GM13976 (cell line): ENCODE measurements around the gene SKIDA1.

Source experiments
- DNase-seq: peaks from one replicate; pipeline ENCODE4 v3.0.0; 2012; ENCODE audit warnings: low spot score
- CTCF ChIP-seq: IDR thresholded peaks from 2 replicates; pipeline ENCODE4 v1.5.1; 2012; ENCODE audit warnings: borderline replicate concordance, mild to moderate bottlenecking; ENCODE audit not compliant: insufficient read depth; ENCODE audit errors: extremely low read depth, missing control alignments, control extremely low read depth
- in situ Hi-C: fragments of 300-500 bp; cut with MboI; formaldehyde crosslinking; loops from one replicate; pipeline ENCODE4 v1.12.0; 2022; ENCODE audit warnings: low sequenced_read_pairs, mixed read lengths, inconsistent platforms; ENCODE audit not compliant: unreplicated experiment

Gene SKIDA1

GRCh38 chr10:21508706-21509331 is 16.7 kb downstream of the SKIDA1 start:
- DNase-seq, result no peak
- in situ Hi-C loops, result loop anchor here (25.0 kb wide), 1 partner anchor 428 kb away; no protein-coding TSS in a partner anchor
- TF ChIP-seq CTCF, result no peak

GRCh38 chr10:21507150-21507549 is 18.3 kb downstream of the SKIDA1 start:
- in situ Hi-C loops, result loop anchor here (25.0 kb wide), 1 partner anchor 430 kb away; no protein-coding TSS in a partner anchor
- TF ChIP-seq CTCF, result no peak
- DNase-seq, result no peak

GRCh38 chr10:21506351-21506750 is 19.1 kb downstream of the SKIDA1 start:
- in situ Hi-C loops, result loop anchor here (25.0 kb wide), 1 partner anchor 431 kb away; no protein-coding TSS in a partner anchor
- TF ChIP-seq CTCF, result no peak
- no peak for DNase-seq

- TF ChIP-seq CTCF, result no peak
- DNase-seq, result no peak
- in situ Hi-C loops, result loop anchor here (25.0 kb wide), 1 partner anchor 432 kb away; no protein-coding TSS in a partner anchor
These were observed 19.7 kb downstream of the SKIDA1 start for GRCh38 chr10:21505711-21506278.

GRCh38 chr10:21503542-21503941 is 21.9 kb downstream of the SKIDA1 start:
- DNase-seq, result no peak
- in situ Hi-C loops, result loop anchor here (25.0 kb wide), 1 partner anchor 434 kb away; no protein-coding TSS in a partner anchor

GRCh38 chr10:21502348-21502740 is 23.1 kb downstream of the SKIDA1 start:
- in situ Hi-C loops, result loop anchor here (25.0 kb wide), 1 partner anchor 435 kb away; no protein-coding TSS in a partner anchor
- DNase-seq, result no peak
- TF ChIP-seq CTCF, result no peak

More at GRCh38 chr10:21503542-21503941, 21.9 kb downstream of the SKIDA1 start:
- no peak for TF ChIP-seq CTCF
